ENCODE results near the gene MALRD1.

GRCh38 chr10:19549503-19549902, 500.9 kb downstream of the MALRD1 start:
- no peak for TF ChIP-seq POLR2A (IDR thresholded peaks at IDR 0.05)
- no peak for TF ChIP-seq CTCF (IDR thresholded peaks at IDR 0.05)
